HPDE6-E6E7 (cell line): ENCODE results near the gene CALN1.
"Not testable (repeated sequence)": the region's sequence is repeated elsewhere in the genome, so short reads cannot be mapped to it uniquely, and the experiment has no call there.

Experiments
- DNase-seq: peaks from one replicate; pipeline ENCODE4 v3.0.0; 2011; ENCODE audit warnings: missing footprints; ENCODE audit errors: extremely low spot score

Gene CALN1

GRCh38 chr7:72267291-72267800, 144.8 kb downstream of the CALN1 start:
- DNase-seq = no peak

GRCh38 chr7:72266771-72267170, 145.4 kb downstream of the CALN1 start:
- no peak for DNase-seq

- DNase-seq = no peak
These were observed 146.8 kb downstream of the CALN1 start for GRCh38 chr7:72265071-72265904.

GRCh38 chr7:72260406-72260805, 151.7 kb downstream of the CALN1 start:
- DNase-seq = no peak

GRCh38 chr7:72258074-72258473, 154.1 kb downstream of the CALN1 start:
- no peak for DNase-seq

GRCh38 chr7:72254455-72254854, 157.7 kb downstream of the CALN1 start:
- DNase-seq = no peak

- DNase-seq = no peak
These were observed 163.0 kb downstream of the CALN1 start for GRCh38 chr7:72249106-72249505.

GRCh38 chr7:72244826-72245398, 167.2 kb downstream of the CALN1 start:
- no peak for DNase-seq

- DNase-seq = no peak
These were observed 168.8 kb downstream of the CALN1 start for GRCh38 chr7:72243329-72243728.

- no peak for DNase-seq
These were observed 176.8 kb downstream of the CALN1 start for GRCh38 chr7:72235351-72235750.

GRCh38 chr7:72234086-72234485, 178.1 kb downstream of the CALN1 start:
- no peak for DNase-seq

GRCh38 chr7:72230281-72230680, 181.9 kb downstream of the CALN1 start:
- no peak for DNase-seq

- no peak for DNase-seq
These were observed 188.8 kb downstream of the CALN1 start for GRCh38 chr7:72223351-72223750.

- DNase-seq = no peak
These were observed 190.0 kb downstream of the CALN1 start for GRCh38 chr7:72222136-72222535.

GRCh38 chr7:72219500-72219899, 192.6 kb downstream of the CALN1 start:
- DNase-seq = no peak

- no peak for DNase-seq
These were observed 195.0 kb downstream of the CALN1 start for GRCh38 chr7:72217151-72217550.

GRCh38 chr7:72213769-72214168, 198.4 kb downstream of the CALN1 start:
- DNase-seq = no peak

GRCh38 chr7:72213081-72213480, 199.1 kb downstream of the CALN1 start:
- DNase-seq = no peak

- DNase-seq = no peak
These were observed 201.0 kb downstream of the CALN1 start for GRCh38 chr7:72211175-72211574.

GRCh38 chr7:72209006-72209405, 203.1 kb downstream of the CALN1 start:
- DNase-seq = not testable (repeated sequence)

GRCh38 chr7:72196176-72196575, 216.0 kb downstream of the CALN1 start:
- no peak for DNase-seq

GRCh38 chr7:72190919-72191318, 221.2 kb downstream of the CALN1 start:
- DNase-seq = no peak

- DNase-seq = no peak
These were observed 222.0 kb downstream of the CALN1 start for GRCh38 chr7:72190146-72190545.
